ENCODE results near the gene C1QL1. TPM values are rescaled to one million over a fixed set of nuclear protein-coding genes. Genes with fewer than 3 reads are reported as not detected.
A peak's percentile ranks its signal among the peaks of the same experiment; 100 is the strongest.

The C1QL1 gene
- total RNA-seq, 1 experiment from 2014 or later = not detected

GRCh38 chr17:44971776-44972483, 3.8 kb upstream of the C1QL1 start:
- H3K4me3 ChIP-seq (ENCODE audit: low read length) = no peak overlapping the region
- H2AFZ ChIP-seq (ENCODE audit: low read length) = no peak overlapping the region
- H3K4me1 ChIP-seq (ENCODE audit: low read length) = peaks cover 15% of the 10 kb centered on the region
- DNase-seq = no peak
- H3K9ac ChIP-seq (ENCODE audit: low read length) = no peak overlapping the region
- H3K9me3 ChIP-seq (ENCODE audit: low read length) = no peaks in the 10 kb centered on the region
- H3K36me3 ChIP-seq (ENCODE audit: insufficient read depth, low read length) = no peaks in the 10 kb centered on the region
- no peak overlapping the region for H3K27ac ChIP-seq (ENCODE audit: low read length)
- H3K9me2 ChIP-seq (replicated peaks; ENCODE audit: insufficient read depth, low read length) = no peaks in the 10 kb centered on the region
- H3K79me2 ChIP-seq (ENCODE audit: low read length) = no peaks in the 10 kb centered on the region
- H4K20me1 ChIP-seq (ENCODE audit: insufficient read depth, low read depth, low read length) = no peaks in the 10 kb centered on the region
- no peak overlapping the region for H3K4me2 ChIP-seq (ENCODE audit: low read depth, low read length, poor library complexity, severe bottlenecking)
- H3K27me3 ChIP-seq (ENCODE audit: low read length) = no peaks in the 10 kb centered on the region

- peak overlapping the region; percentile 66 for H3K4me2 ChIP-seq (ENCODE audit: low read depth, low read length, poor library complexity, severe bottlenecking)
These were observed 2.1 kb upstream of the C1QL1 start for GRCh38 chr17:44970136-44970741.

GRCh38 chr17:44969144-44969780, 1.2 kb upstream of the C1QL1 start:
- no peaks in the 10 kb centered on the region for H3K27me3 ChIP-seq (ENCODE audit: low read length)
- H3K36me3 ChIP-seq (ENCODE audit: insufficient read depth, low read length) = no peaks in the 10 kb centered on the region
- H4K20me1 ChIP-seq (ENCODE audit: insufficient read depth, low read depth, low read length) = no peaks in the 10 kb centered on the region
- H2AFZ ChIP-seq (ENCODE audit: low read length) = no peak overlapping the region
- no peaks in the 10 kb centered on the region for H3K9me3 ChIP-seq (ENCODE audit: low read length)
- no peak overlapping the region for H3K27ac ChIP-seq (ENCODE audit: low read length)
- DNase-seq = no peak
- H3K9ac ChIP-seq (ENCODE audit: low read length) = no peak overlapping the region
- no peak overlapping the region for H3K4me3 ChIP-seq (ENCODE audit: low read length)
- no peaks in the 10 kb centered on the region for H3K79me2 ChIP-seq (ENCODE audit: low read length)
- no peaks in the 10 kb centered on the region for H3K9me2 ChIP-seq (replicated peaks; ENCODE audit: insufficient read depth, low read length)
- no peak overlapping the region for H3K4me2 ChIP-seq (ENCODE audit: low read depth, low read length, poor library complexity, severe bottlenecking)
- peaks cover 23% of the 10 kb centered on the region for H3K4me1 ChIP-seq (ENCODE audit: low read length)

More at GRCh38 chr17:44970136-44970741, 2.1 kb upstream of the C1QL1 start:
- Histone ChIP-seq H3K27me3 (ENCODE audit: low read length) (no peaks in the 10 kb centered on the region), H2AFZ (ENCODE audit: low read length) (peak overlapping the region; percentile 86), H3K9ac (ENCODE audit: low read length) (peak overlapping the region; percentile 59), H3K9me3 (ENCODE audit: low read length) (no peaks in the 10 kb centered on the region), H3K79me2 (ENCODE audit: low read length) (no peaks in the 10 kb centered on the region), H3K4me1 (ENCODE audit: low read length) (peaks cover 22% of the 10 kb centered on the region), H3K4me3 (ENCODE audit: low read length) (peak overlapping the region; percentile 62), H3K27ac (ENCODE audit: low read length) (no peak overlapping the region), H3K9me2 (replicated peaks; ENCODE audit: insufficient read depth, low read length) (no peaks in the 10 kb centered on the region), H4K20me1 (ENCODE audit: insufficient read depth, low read depth, low read length) (no peaks in the 10 kb centered on the region), H3K36me3 (ENCODE audit: insufficient read depth, low read length) (no peaks in the 10 kb centered on the region)
- DNase-seq = peak; percentile 72

- no peak overlapping the region for H3K4me3 ChIP-seq (ENCODE audit: low read length)
- no peak overlapping the region for H3K4me2 ChIP-seq (ENCODE audit: low read depth, low read length, poor library complexity, severe bottlenecking)
- H3K9me3 ChIP-seq (ENCODE audit: low read length) = no peaks in the 10 kb centered on the region
- no peak overlapping the region for H3K27ac ChIP-seq (ENCODE audit: low read length)
- H2AFZ ChIP-seq (ENCODE audit: low read length) = no peak overlapping the region
- H3K9ac ChIP-seq (ENCODE audit: low read length) = no peak overlapping the region
- no peaks in the 10 kb centered on the region for H3K79me2 ChIP-seq (ENCODE audit: low read length)
- no peaks in the 10 kb centered on the region for H3K27me3 ChIP-seq (ENCODE audit: low read length)
- no peaks in the 10 kb centered on the region for H3K36me3 ChIP-seq (ENCODE audit: insufficient read depth, low read length)
- no peaks in the 10 kb centered on the region for H4K20me1 ChIP-seq (ENCODE audit: insufficient read depth, low read depth, low read length)
- no peak for DNase-seq
- H3K4me1 ChIP-seq (ENCODE audit: low read length) = peaks cover 23% of the 10 kb centered on the region
- H3K9me2 ChIP-seq (replicated peaks; ENCODE audit: insufficient read depth, low read length) = no peaks in the 10 kb centered on the region
These were observed 237 bp downstream of the C1QL1 start for GRCh38 chr17:44967907-44968224.

- Histone ChIP-seq H2AFZ (ENCODE audit: low read length) (no peak overlapping the region), H3K9me2 (replicated peaks; ENCODE audit: insufficient read depth, low read length) (no peaks in the 10 kb centered on the region), H3K27me3 (ENCODE audit: low read length) (no peaks in the 10 kb centered on the region), H3K79me2 (ENCODE audit: low read length) (no peaks in the 10 kb centered on the region), H3K27ac (ENCODE audit: low read length) (no peak overlapping the region), H3K36me3 (ENCODE audit: insufficient read depth, low read length) (no peaks in the 10 kb centered on the region), H3K4me2 (ENCODE audit: low read depth, low read length, poor library complexity, severe bottlenecking) (no peak overlapping the region), H3K9me3 (ENCODE audit: low read length) (no peaks in the 10 kb centered on the region), H3K4me3 (ENCODE audit: low read length) (no peak overlapping the region), H3K4me1 (ENCODE audit: low read length) (peaks cover 24% of the 10 kb centered on the region), H3K9ac (ENCODE audit: low read length) (no peak overlapping the region), H4K20me1 (ENCODE audit: insufficient read depth, low read depth, low read length) (no peaks in the 10 kb centered on the region)
- no peak for DNase-seq
These were observed 837 bp downstream of the C1QL1 start for GRCh38 chr17:44967026-44967906.

- no peaks in the 10 kb centered on the region for H3K27me3 ChIP-seq (ENCODE audit: low read length)
- H3K36me3 ChIP-seq (ENCODE audit: insufficient read depth, low read length) = no peaks in the 10 kb centered on the region
- H2AFZ ChIP-seq (ENCODE audit: low read length) = no peak overlapping the region
- no peak overlapping the region for H3K4me3 ChIP-seq (ENCODE audit: low read length)
- no peak overlapping the region for H3K4me2 ChIP-seq (ENCODE audit: low read depth, low read length, poor library complexity, severe bottlenecking)
- no peaks in the 10 kb centered on the region for H4K20me1 ChIP-seq (ENCODE audit: insufficient read depth, low read depth, low read length)
- no peaks in the 10 kb centered on the region for H3K9me3 ChIP-seq (ENCODE audit: low read length)
- no peak for DNase-seq
- no peak overlapping the region for H3K9ac ChIP-seq (ENCODE audit: low read length)
- peaks cover 28% of the 10 kb centered on the region for H3K4me1 ChIP-seq (ENCODE audit: low read length)
- H3K27ac ChIP-seq (ENCODE audit: low read length) = no peak overlapping the region
- no peaks in the 10 kb centered on the region for H3K9me2 ChIP-seq (replicated peaks; ENCODE audit: insufficient read depth, low read length)
- no peaks in the 10 kb centered on the region for H3K79me2 ChIP-seq (ENCODE audit: low read length)
These were observed 1.6 kb downstream of the C1QL1 start for GRCh38 chr17:44966348-44967025.

- Histone ChIP-seq H4K20me1 (ENCODE audit: insufficient read depth, low read depth, low read length) (no peaks in the 10 kb centered on the region), H3K9me3 (ENCODE audit: low read length) (no peaks in the 10 kb centered on the region), H3K9ac (ENCODE audit: low read length) (no peak overlapping the region), H3K27me3 (ENCODE audit: low read length) (no peaks in the 10 kb centered on the region), H3K27ac (ENCODE audit: low read length) (no peak overlapping the region), H3K4me3 (ENCODE audit: low read length) (no peak overlapping the region), H3K4me2 (ENCODE audit: low read depth, low read length, poor library complexity, severe bottlenecking) (no peak overlapping the region), H3K79me2 (ENCODE audit: low read length) (no peaks in the 10 kb centered on the region), H3K9me2 (replicated peaks; ENCODE audit: insufficient read depth, low read length) (no peaks in the 10 kb centered on the region), H3K4me1 (ENCODE audit: low read length) (peaks cover 28% of the 10 kb centered on the region), H3K36me3 (ENCODE audit: insufficient read depth, low read length) (no peaks in the 10 kb centered on the region), H2AFZ (ENCODE audit: low read length) (no peak overlapping the region)
- peak; percentile 79 for DNase-seq
These were observed 2.4 kb downstream of the C1QL1 start for GRCh38 chr17:44965481-44966234.

Measured in Karpas-422 (cell line).